Measurements from ENCODE around the gene CDCA4.

The CDCA4 gene

GRCh38 chr14:104983231-104983721, 37.6 kb downstream of the CDCA4 start:
- no peak for TF ChIP-seq FOXP2 (optimal IDR thresholded peaks at IDR 0.05; ENCODE audit: borderline replicate concordance, extremely low read depth, extremely low read length, insufficient read depth)

- TF ChIP-seq TAF1 (IDR thresholded peaks at IDR 0.05; ENCODE audit: borderline replicate concordance, insufficient read depth, low read length) (no peak), SIN3A (IDR thresholded peaks at IDR 0.05; ENCODE audit: borderline replicate concordance, insufficient read depth, low read length) (no peak), FOXP2 (optimal IDR thresholded peaks at IDR 0.05; ENCODE audit: borderline replicate concordance, extremely low read depth, extremely low read length, insufficient read depth) (no peak), POLR2AphosphoS5 (IDR thresholded peaks at IDR 0.05; ENCODE audit: low read depth, low read length) (no peak)
- TF ChIP-seq, protein P1, sequence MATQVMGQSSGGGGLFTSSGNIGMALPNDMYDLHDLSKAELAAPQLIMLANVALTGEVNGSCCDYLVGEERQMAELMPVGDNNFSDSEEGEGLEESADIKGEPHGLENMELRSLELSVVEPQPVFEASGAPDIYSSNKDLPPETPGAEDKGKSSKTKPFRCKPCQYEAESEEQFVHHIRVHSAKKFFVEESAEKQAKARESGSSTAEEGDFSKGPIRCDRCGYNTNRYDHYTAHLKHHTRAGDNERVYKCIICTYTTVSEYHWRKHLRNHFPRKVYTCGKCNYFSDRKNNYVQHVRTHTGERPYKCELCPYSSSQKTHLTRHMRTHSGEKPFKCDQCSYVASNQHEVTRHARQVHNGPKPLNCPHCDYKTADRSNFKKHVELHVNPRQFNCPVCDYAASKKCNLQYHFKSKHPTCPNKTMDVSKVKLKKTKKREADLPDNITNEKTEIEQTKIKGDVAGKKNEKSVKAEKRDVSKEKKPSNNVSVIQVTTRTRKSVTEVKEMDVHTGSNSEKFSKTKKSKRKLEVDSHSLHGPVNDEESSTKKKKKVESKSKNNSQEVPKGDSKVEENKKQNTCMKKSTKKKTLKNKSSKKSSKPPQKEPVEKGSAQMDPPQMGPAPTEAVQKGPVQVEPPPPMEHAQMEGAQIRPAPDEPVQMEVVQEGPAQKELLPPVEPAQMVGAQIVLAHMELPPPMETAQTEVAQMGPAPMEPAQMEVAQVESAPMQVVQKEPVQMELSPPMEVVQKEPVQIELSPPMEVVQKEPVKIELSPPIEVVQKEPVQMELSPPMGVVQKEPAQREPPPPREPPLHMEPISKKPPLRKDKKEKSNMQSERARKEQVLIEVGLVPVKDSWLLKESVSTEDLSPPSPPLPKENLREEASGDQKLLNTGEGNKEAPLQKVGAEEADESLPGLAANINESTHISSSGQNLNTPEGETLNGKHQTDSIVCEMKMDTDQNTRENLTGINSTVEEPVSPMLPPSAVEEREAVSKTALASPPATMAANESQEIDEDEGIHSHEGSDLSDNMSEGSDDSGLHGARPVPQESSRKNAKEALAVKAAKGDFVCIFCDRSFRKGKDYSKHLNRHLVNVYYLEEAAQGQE (IDR thresholded peaks at IDR 0.05; ENCODE audit: insufficient read depth in 1 of 2, low read depth in 2 of 2, low read length in 2 of 2) = no peak
These were observed 38.2 kb downstream of the CDCA4 start for GRCh38 chr14:104982548-104983230.

- TF ChIP-seq, protein P1 (IDR thresholded peaks at IDR 0.05; ENCODE audit: insufficient read depth in 1 of 2, low read depth in 2 of 2, low read length in 2 of 2) = no peak
- TF ChIP-seq SIN3A (IDR thresholded peaks at IDR 0.05; ENCODE audit: borderline replicate concordance, insufficient read depth, low read length) (no peak), FOXP2 (optimal IDR thresholded peaks at IDR 0.05; ENCODE audit: borderline replicate concordance, extremely low read depth, extremely low read length, insufficient read depth) (no peak), TAF1 (IDR thresholded peaks at IDR 0.05; ENCODE audit: borderline replicate concordance, insufficient read depth, low read length) (no peak), POLR2AphosphoS5 (IDR thresholded peaks at IDR 0.05; ENCODE audit: low read depth, low read length) (no peak)
These were observed 39.0 kb downstream of the CDCA4 start for GRCh38 chr14:104981699-104982541.

DNA sequence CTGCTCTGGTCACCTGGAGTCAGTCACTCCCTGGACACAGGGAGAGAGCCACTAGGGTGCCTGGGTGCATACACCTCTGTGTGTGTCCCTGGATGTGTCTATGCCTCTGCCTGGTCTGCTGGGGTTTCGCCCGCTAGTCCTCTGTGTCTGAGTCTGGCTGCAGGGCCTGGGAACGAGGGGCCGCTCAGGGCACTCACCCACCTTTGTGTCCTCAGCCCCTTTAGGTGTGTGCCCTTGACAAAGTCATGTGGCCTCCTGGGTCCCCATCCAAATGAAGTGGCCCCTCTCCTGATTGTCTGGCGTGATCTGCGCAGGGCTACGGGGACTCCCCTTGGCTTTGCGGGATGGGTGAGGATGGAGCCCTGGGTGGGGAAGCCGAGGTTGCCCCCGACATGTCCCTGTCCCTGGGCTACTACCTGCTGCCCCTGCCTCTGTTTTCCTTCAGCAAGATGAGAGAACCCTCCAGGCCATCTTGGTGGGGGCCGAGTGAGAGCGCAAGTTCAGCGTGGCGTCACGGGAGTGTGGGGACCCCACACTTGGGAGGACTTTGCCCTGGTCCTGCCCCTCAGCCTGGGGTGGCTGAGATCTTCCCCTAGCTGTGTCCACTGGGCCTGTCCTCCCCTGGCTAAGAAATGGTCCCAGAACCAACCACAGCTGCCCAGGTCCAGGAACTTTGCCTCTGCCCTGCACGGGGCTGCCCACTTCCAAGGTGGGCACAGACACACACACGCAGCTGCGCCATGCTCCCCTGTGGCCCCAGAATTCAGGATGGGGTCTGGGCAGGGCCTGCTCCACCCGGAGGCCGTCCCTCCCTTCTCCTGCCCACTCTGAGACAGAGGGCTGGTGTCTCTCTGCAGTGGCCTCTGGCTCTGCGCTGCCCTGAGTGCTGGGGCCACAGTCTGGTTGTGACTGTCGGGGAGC, 40.0 kb downstream of the CDCA4 start:
- TF ChIP-seq, protein P1 (IDR thresholded peaks at IDR 0.05; ENCODE audit: insufficient read depth in 1 of 2, low read depth in 2 of 2, low read length in 2 of 2) = no peak

DNA sequence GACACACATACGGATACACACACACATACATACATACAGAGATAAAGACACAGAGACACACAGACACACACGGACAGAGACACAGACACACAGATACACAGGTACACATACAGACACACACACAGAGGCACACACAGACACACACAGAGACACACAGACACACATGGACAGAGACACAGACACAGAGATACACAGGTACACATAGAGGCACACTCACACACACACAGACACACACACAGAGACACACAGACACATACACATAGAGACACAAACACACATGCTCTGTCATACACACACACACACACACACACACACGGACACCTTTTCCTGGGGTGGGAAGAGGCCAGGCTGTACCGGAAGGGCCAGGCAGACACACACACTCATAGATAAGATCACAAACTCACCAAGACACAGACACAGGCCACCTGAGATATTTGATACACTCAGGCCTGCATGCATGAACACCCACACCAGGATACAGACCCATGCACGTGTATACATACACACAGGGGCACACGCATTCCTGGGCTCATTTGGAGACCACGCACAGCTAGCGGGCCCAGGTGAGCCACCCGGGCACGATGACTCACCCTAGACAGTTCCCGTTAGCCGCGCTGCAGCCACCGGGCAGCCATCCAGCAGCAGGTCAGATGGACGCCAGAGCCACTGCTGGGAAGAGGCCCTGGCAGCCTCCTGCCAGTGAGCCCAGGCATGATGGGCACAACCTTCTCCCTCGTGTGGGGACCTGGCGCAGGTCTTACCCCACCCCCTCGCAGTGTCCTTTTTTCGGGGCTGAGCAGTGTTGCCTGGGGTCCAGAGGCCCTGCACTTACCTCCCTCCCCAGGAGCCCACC, 40.9 kb downstream of the CDCA4 start:
- no peak for TF ChIP-seq SIN3A (IDR thresholded peaks at IDR 0.05; ENCODE audit: borderline replicate concordance, insufficient read depth, low read length)
- no peak for TF ChIP-seq TAF1 (IDR thresholded peaks at IDR 0.05; ENCODE audit: borderline replicate concordance, insufficient read depth, low read length)
- TF ChIP-seq POLR2AphosphoS5 (IDR thresholded peaks at IDR 0.05; ENCODE audit: low read depth, low read length) = no peak
- no peak for TF ChIP-seq FOXP2 (optimal IDR thresholded peaks at IDR 0.05; ENCODE audit: borderline replicate concordance, extremely low read depth, extremely low read length, insufficient read depth)
- TF ChIP-seq, protein P1 (IDR thresholded peaks at IDR 0.05; ENCODE audit: insufficient read depth in 1 of 2, low read depth in 2 of 2, low read length in 2 of 2) = no peak
